Vagina (tissue), 2 donors: ENCODE data around the gene VWA3A.

ENCODE experiments used
- CTCF ChIP-seq, 3 experiments: fragments of 450-650 bp in 2 of 3; fragments of 200-600 bp in 1 of 3; sonication (generic) in 1 of 3; IDR thresholded peaks; one replicate each; pipeline ENCODE4 v1.5.1; 2017 to 2019; ENCODE audit warnings: antibody characterized with exemption in 3 of 3, mild to moderate bottlenecking in 2 of 3, moderate library complexity in 2 of 3
- POLR2A ChIP-seq, 2 donors: fragments of 450-650 bp; IDR thresholded peaks; one replicate each; pipeline ENCODE4 v1.6.1; 2017; ENCODE audit warnings: antibody characterized with exemption in 2 of 2, mild to moderate bottlenecking in 2 of 2, moderate library complexity in 2 of 2
- POLR2AphosphoS5 ChIP-seq, 2 donors: sonication (generic); formaldehyde crosslinking; IDR thresholded peaks; one replicate each; pipeline ENCODE4 v1.9.0; 2017; ENCODE audit warnings: antibody characterized with exemption in 2 of 2, mild to moderate bottlenecking in 2 of 2, low read depth in 1 of 2; ENCODE audit not compliant: insufficient read depth in 1 of 2

- no peak for TF ChIP-seq CTCF (IDR thresholded peaks at IDR 0.05)
- no peak for TF ChIP-seq POLR2AphosphoS5 (IDR thresholded peaks at IDR 0.05; ENCODE audit: insufficient read depth in 1 of 2, low read depth in 1 of 2)
- TF ChIP-seq POLR2A (IDR thresholded peaks at IDR 0.05), result no peak
Observed at GRCh38 chr16:22075043-22075757, 17.1 kb upstream of the VWA3A start.
